NB4 (cell line): Measurements from ENCODE around the gene SLC37A1.

Experiments
- CTCF ChIP-seq: IDR thresholded peaks from one replicate; pipeline ENCODE4 v1.5.1; 2012; ENCODE audit warnings: low read depth, low read length
- POLR2A ChIP-seq: IDR thresholded peaks from 2 replicates; pipeline ENCODE4 v1.6.1; 2011; ENCODE audit warnings: mild to moderate bottlenecking; ENCODE audit not compliant: insufficient read length; ENCODE audit errors: extremely low read depth

- TF ChIP-seq CTCF (no peak), POLR2A (no peak)
These were observed 16.8 kb upstream of the SLC37A1 start for GRCh38 chr21:42496839-42497202.
